PC-9 (cell line): Measurements from ENCODE around the gene PANX1. TPM values are rescaled to one million over a fixed set of nuclear protein-coding genes. Genes with fewer than 3 reads are reported as not detected.

ENCODE experiments used
- BruUV-seq: library from RNA; stranded (reverse); fragments of 400-500 nt; replicated peaks from 2 replicates; lab custom pipeline; 2021; lab: Mats Ljungman, UMichigan
- CTCF ChIA-PET: fragments of 300-600 bp; sonication (Branson Sonifier 250); formaldehyde crosslinking; loops from one replicate; lab custom pipeline; 2022; ENCODE audit warnings: antibody characterized with exemption; lab: Charles Lee
- POLR2A ChIA-PET: fragments of 300-600 bp; sonication (Branson Sonifier 250); formaldehyde crosslinking; loops from one replicate; lab custom pipeline; 2022; ENCODE audit warnings: antibody characterized with exemption; ENCODE audit not compliant: unreplicated experiment; lab: Charles Lee
- DNase-seq, 2 experiments: peaks; one replicate each; pipeline versions ENCODE4 v3.0.0 to v3.0.0-alpha.2; 2015 to 2022; ENCODE audit warnings: mixed read lengths in 1 of 2
- H2AFZ ChIP-seq: fragments of 200-600 bp; sonication (generic); 2 replicates; pipeline ENCODE4 v1.8.1; 2017; ENCODE audit warnings: antibody characterized with exemption
- H3F3A ChIP-seq: fragments of 200-600 bp; sonication (generic); 2 replicates; pipeline ENCODE4 v1.8.1; 2017; ENCODE audit warnings: antibody characterized with exemption, mild to moderate bottlenecking, low read depth; ENCODE audit not compliant: insufficient read depth
- H3K27ac ChIP-seq: fragments of 200-600 bp; sonication (generic); 2 replicates; pipeline ENCODE4 v1.6.1; 2016; ENCODE audit warnings: mixed run types
- H3K27me3 ChIP-seq: fragments of 200-600 bp; sonication (generic); 2 replicates; pipeline ENCODE4 v1.6.1; 2016; ENCODE audit warnings: low read depth, mixed run types; ENCODE audit not compliant: insufficient read depth
- H3K36me3 ChIP-seq: fragments of 200-600 bp; sonication (generic); 2 replicates; pipeline ENCODE4 v1.6.1; 2016; ENCODE audit warnings: low read depth, mixed run types
- H3K4me1 ChIP-seq: fragments of 200-600 bp; sonication (generic); replicated peaks from 2 replicates; pipeline ENCODE4 v1.6.1; 2016; ENCODE audit warnings: mixed run types; ENCODE audit not compliant: insufficient read depth
- H3K4me2 ChIP-seq: fragments of 200-600 bp; sonication (generic); 2 replicates; pipeline ENCODE4 v1.6.1; 2017; ENCODE audit warnings: mixed run types
- H3K4me3 ChIP-seq: fragments of 200-600 bp; sonication (generic); 2 replicates; pipeline ENCODE4 v1.6.1; 2016; ENCODE audit warnings: mixed run types
- H3K79me2 ChIP-seq: fragments of 200-600 bp; sonication (generic); 2 replicates; pipeline ENCODE4 v1.6.1; 2017; ENCODE audit warnings: low read depth, mixed run types
- H3K9me2 ChIP-seq: fragments of 200-600 bp; sonication (generic); 2 replicates; pipeline ENCODE4 v1.8.1; 2017; ENCODE audit warnings: mild to moderate bottlenecking; ENCODE audit not compliant: insufficient read depth
- H3K9me3 ChIP-seq: fragments of 200-600 bp; sonication (generic); 2 replicates; pipeline ENCODE4 v1.8.1; 2016; ENCODE audit warnings: low read depth; ENCODE audit not compliant: insufficient read depth
- H4K20me1 ChIP-seq: fragments of 200-600 bp; sonication (generic); 2 replicates; pipeline ENCODE4 v1.8.1; 2017; ENCODE audit not compliant: insufficient read depth
- CTCF ChIP-seq: fragments of 200-600 bp; sonication (generic); conservative IDR thresholded peaks from 2 replicates; pipeline ENCODE4 v1.6.1; 2017; ENCODE audit warnings: mixed run types, antibody characterized with exemption, mild to moderate bottlenecking, moderate library complexity
- EZH2 ChIP-seq: fragments of 200-600 bp; sonication (generic); IDR thresholded peaks from 2 replicates; pipeline ENCODE4 v1.8.0; 2017; ENCODE audit warnings: antibody characterized with exemption, low read depth
- intact Hi-C: fragments of 100-400 bp; cut with micrococcal nuclease; formaldehyde crosslinking; loops from one replicate; pipeline ENCODE4 v1.10.0; 2022; ENCODE audit not compliant: unreplicated experiment
- total RNA-seq: library from RNA; stranded (reverse); gene quantifications from 2 replicates; pipeline ENCODE4 v1.2.3, GENCODE V29; 2021

PANX1 gene
- total RNA-seq, 1 experiment from 2014 or later, result 12.6 TPM

- H2AFZ ChIP-seq, result no peak overlapping the region
- intact Hi-C loops, result no loop called here
- H3K36me3 ChIP-seq, result no peaks in the 10 kb centered on the region
- CTCF ChIA-PET, result no interaction called here
- no peaks in the 10 kb centered on the region for H3K9me3 ChIP-seq
- H3K4me1 ChIP-seq, result peaks cover 10% of the 10 kb centered on the region
- H3F3A ChIP-seq, result no peaks in the 10 kb centered on the region
- BruUV-seq, result no TSS peak
- H4K20me1 ChIP-seq, result no peaks in the 10 kb centered on the region
- no peaks in the 10 kb centered on the region for H3K9me2 ChIP-seq
- no peaks in the 10 kb centered on the region for H3K27me3 ChIP-seq
- POLR2A ChIA-PET, result no interaction called here
- no peak for TF ChIP-seq CTCF
- no peak for TF ChIP-seq EZH2
- no peak for DNase-seq
- H3K4me3 ChIP-seq, result no peak overlapping the region
- H3K4me2 ChIP-seq, result no peak overlapping the region
- H3K79me2 ChIP-seq, result no peaks in the 10 kb centered on the region
- no peak overlapping the region for H3K27ac ChIP-seq
Observed at GRCh38 chr11:94111660-94112059, 17.0 kb upstream of the PANX1 start.

- Histone ChIP-seq H3K4me2 (no peak overlapping the region), H3K79me2 (no peaks in the 10 kb centered on the region), H3K27me3 (no peaks in the 10 kb centered on the region), H3K9me3 (no peaks in the 10 kb centered on the region), H3K9me2 (no peaks in the 10 kb centered on the region), H4K20me1 (no peaks in the 10 kb centered on the region), H3K4me1 (peaks cover 12% of the 10 kb centered on the region), H2AFZ (no peak overlapping the region), H3F3A (no peaks in the 10 kb centered on the region), H3K27ac (no peak overlapping the region), H3K4me3 (no peak overlapping the region), H3K36me3 (no peaks in the 10 kb centered on the region)
- TF ChIP-seq CTCF (no peak), EZH2 (no peak)
- ChIA-PET CTCF (no interaction called here), POLR2A (no interaction called here)
- intact Hi-C loops, result no loop called here
- DNase-seq, result no peak
- no TSS peak for BruUV-seq
Observed at GRCh38 chr11:94112206-94112953, 16.3 kb upstream of the PANX1 start.

DNA sequence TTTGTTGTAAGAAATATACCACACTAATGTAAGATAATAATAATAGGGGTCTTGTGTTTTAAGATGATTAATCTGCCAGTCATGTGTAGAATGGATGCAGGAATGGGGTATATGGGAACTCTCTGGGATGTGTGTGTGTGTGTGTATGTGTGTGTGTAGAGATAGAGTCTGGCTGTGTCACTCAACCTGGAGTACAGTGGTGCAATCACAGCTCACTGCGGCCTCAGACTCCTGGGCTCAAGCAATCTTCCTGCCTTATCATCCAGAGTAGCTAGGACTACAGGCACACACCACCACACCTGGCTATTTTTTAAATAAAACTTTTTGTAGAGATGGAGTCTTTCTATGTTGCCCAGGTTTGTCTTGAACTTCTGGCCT is 11.5 kb upstream of the PANX1 start:
- H3K4me1 ChIP-seq, result peaks cover 12% of the 10 kb centered on the region
- no peaks in the 10 kb centered on the region for H4K20me1 ChIP-seq
- no peak overlapping the region for H3K4me2 ChIP-seq
- no peak overlapping the region for H3K27ac ChIP-seq
- no peak overlapping the region for H3K4me3 ChIP-seq
- no peaks in the 10 kb centered on the region for H3F3A ChIP-seq
- H3K9me2 ChIP-seq, result no peaks in the 10 kb centered on the region
- no peaks in the 10 kb centered on the region for H3K79me2 ChIP-seq
- intact Hi-C loops, result no loop called here
- CTCF ChIA-PET, result no interaction called here
- no peak overlapping the region for H2AFZ ChIP-seq
- no peaks in the 10 kb centered on the region for H3K9me3 ChIP-seq
- H3K36me3 ChIP-seq, result no peaks in the 10 kb centered on the region
- no peak for DNase-seq
- H3K27me3 ChIP-seq, result no peaks in the 10 kb centered on the region
- TF ChIP-seq EZH2 (no peak), CTCF (no peak)
- no TSS peak for BruUV-seq
- POLR2A ChIA-PET, result no interaction called here
